RWPE1 (cell line): Measurements from ENCODE around the gene SPCS2.
"Not testable (repeated sequence)": the region's sequence is repeated elsewhere in the genome, so short reads cannot be mapped to it uniquely, and the experiment has no call there.

ENCODE experiments used
- CTCF ChIA-PET: fragments of 350-600 bp; sonication (Branson Sonifier 250); formaldehyde crosslinking; extraction: SDS; loops from one replicate; lab custom pipeline; 2021; lab: Yijun Ruan, JAX
- POLR2A ChIA-PET: fragments of 400-600 bp; formaldehyde crosslinking; extraction: SDS; loops from one replicate; lab custom pipeline; 2020; ENCODE audit warnings: antibody characterized with exemption; ENCODE audit not compliant: low non-redundant PET; lab: Yijun Ruan, JAX
- DNase-seq: peaks from one replicate; pipeline ENCODE4 v3.0.0; 2012; ENCODE audit warnings: low spot score
- H3K27ac ChIP-seq: fragments of 450-650 bp; 2 replicates; pipeline ENCODE4 v1.5.1; 2017
- CTCF ChIP-seq: fragments of 450-650 bp; conservative IDR thresholded peaks from 2 replicates; pipeline ENCODE4 v1.5.1; 2017; ENCODE audit warnings: low read depth, mild to moderate bottlenecking

SPCS2 gene

GRCh38 chr11:75014129-75014528 lies 65.1 kb downstream of the SPCS2 start:
- DNase-seq = peak; percentile 46
- no peak overlapping the region for H3K27ac ChIP-seq
- CTCF ChIA-PET = interaction anchor here (0.9 to 1.6 kb wide), 2 partner anchors 8 to 191 kb away, joined by 3 to 4 read pairs; no protein-coding TSS in a partner anchor
- POLR2A ChIA-PET = no interaction called here
- no peak for TF ChIP-seq CTCF

- H3K27ac ChIP-seq, CTCF ChIA-PET, DNase-seq, POLR2A ChIA-PET: not testable (repeated sequence)
These were observed 70.1 kb downstream of the SPCS2 start for GRCh38 chr11:75019200-75019599.

- H3K27ac ChIP-seq, POLR2A ChIA-PET, DNase-seq: not testable (repeated sequence)
- CTCF ChIA-PET = interaction anchor here (1.2 kb wide), 1 partner anchor 185 kb away, joined by 4 read pairs; no protein-coding TSS in a partner anchor
These were observed 71.3 kb downstream of the SPCS2 start for GRCh38 chr11:75020328-75020727.

GRCh38 chr11:75022296-75022695 lies 73.2 kb downstream of the SPCS2 start:
- H3K27ac ChIP-seq = no peak overlapping the region
- POLR2A ChIA-PET = no interaction called here
- no peak for DNase-seq
- CTCF ChIA-PET = interaction anchor here (0.6 to 3.7 kb wide), 18 partner anchors 8 to 249 kb away, joined by 3 to 48 read pairs (median 4); no protein-coding TSS in a partner anchor
- no peak for TF ChIP-seq CTCF

- H3K27ac ChIP-seq = no peak overlapping the region
- CTCF ChIA-PET = interaction anchor here (0.5 to 3.7 kb wide), 21 partner anchors 8 to 869 kb away, joined by 3 to 48 read pairs (median 4); no protein-coding TSS in a partner anchor
- POLR2A ChIA-PET = no interaction called here
- peak; percentile 93 for TF ChIP-seq CTCF
- DNase-seq = peak; percentile 76
These were observed 73.8 kb downstream of the SPCS2 start for GRCh38 chr11:75022759-75023396.

- no peak overlapping the region for H3K27ac ChIP-seq
- POLR2A ChIA-PET = no interaction called here
- TF ChIP-seq CTCF = no peak
- DNase-seq = no peak
- CTCF ChIA-PET = interaction anchor here (0.5 to 3.7 kb wide), 13 partner anchors 9 to 869 kb away, joined by 3 to 48 read pairs (median 4); no protein-coding TSS in a partner anchor
These were observed 74.5 kb downstream of the SPCS2 start for GRCh38 chr11:75023446-75024067.

GRCh38 chr11:75024068-75024449 lies 75.0 kb downstream of the SPCS2 start:
- no peak for TF ChIP-seq CTCF
- CTCF ChIA-PET = interaction anchor here (0.6 to 3.7 kb wide), 4 partner anchors 11 to 225 kb away, joined by 3 to 48 read pairs (median 20); no protein-coding TSS in a partner anchor
- no peak for DNase-seq
- POLR2A ChIA-PET = no interaction called here
- no peak overlapping the region for H3K27ac ChIP-seq
